Suprapubic skin (tissue), 4 donors: ENCODE data around the gene PLAAT4.

ENCODE experiments used
- CTCF ChIP-seq, 2 donors: fragments of 200-600 bp in 1 of 2; fragments of 450-650 bp in 1 of 2; sonication (generic) in 1 of 2; IDR thresholded peaks; one replicate each; pipeline ENCODE4 v1.5.1; 2016 to 2019; ENCODE audit warnings: antibody characterized with exemption in 2 of 2, mild to moderate bottlenecking in 1 of 2, moderate library complexity in 1 of 2
- EP300 ChIP-seq: sonication (generic); formaldehyde crosslinking; IDR thresholded peaks from one replicate; pipeline ENCODE4 v1.6.1; 2017; ENCODE audit warnings: antibody characterized with exemption
- POLR2A ChIP-seq, 2 donors: fragments of 450-650 bp; IDR thresholded peaks; one replicate each; pipeline ENCODE4 v1.6.1; 2017; ENCODE audit warnings: antibody characterized with exemption in 2 of 2, mild to moderate bottlenecking in 2 of 2, moderate library complexity in 2 of 2
- POLR2AphosphoS5 ChIP-seq, 3 donors: sonication (generic); formaldehyde crosslinking; IDR thresholded peaks; one replicate each; pipeline ENCODE4 v1.6.1; 2017; ENCODE audit warnings: antibody characterized with exemption in 3 of 3

GRCh38 chr11:63507511-63507910 is 29.1 kb upstream of the PLAAT4 start:
- TF ChIP-seq CTCF (IDR thresholded peaks at IDR 0.05), result no peak
- TF ChIP-seq EP300, result no peak
- TF ChIP-seq POLR2A (IDR thresholded peaks at IDR 0.05), result no peak
- TF ChIP-seq POLR2AphosphoS5 (IDR thresholded peaks at IDR 0.05), result no peak
